Left lung (tissue), 10 donors: ENCODE results near the gene ZNHIT1. TPM values are rescaled to one million over a fixed set of nuclear protein-coding genes. Genes with fewer than 3 reads are reported as not detected.
A peak's percentile ranks its signal among the peaks of the same experiment; 100 is the strongest.

ENCODE experiments used
- ATAC-seq: fragments of 200-7000 bp; cut with Tn5 transposase; one replicate; pipeline ENCODE4 v1.9.1; 2020; ENCODE audit warnings: moderate library complexity
- DNase-seq, 4 donors: peaks; one replicate each; pipeline ENCODE4 v3.0.0-alpha.2; 2013 to 2020
- H3K27ac ChIP-seq, 2 donors: fragments of 200-600 bp; sonication (generic) in 1 of 2; one replicate each; pipeline versions ENCODE4 v1.5.0 to v1.8.0; 2020 to 2021
- H3K27me3 ChIP-seq, 2 donors: fragments of 200-600 bp; sonication (generic) in 1 of 2; one replicate each; pipeline versions ENCODE4 v1.5.0 to v1.8.0; 2020 to 2021
- H3K36me3 ChIP-seq, 2 donors: fragments of 200-600 bp; sonication (generic) in 1 of 2; one replicate each; pipeline versions ENCODE4 v1.5.0 to v1.8.0; 2020 to 2021
- H3K4me1 ChIP-seq, 2 donors: fragments of 200-600 bp; one replicate each; pipeline ENCODE4 v1.8.0; 2021
- H3K4me3 ChIP-seq, 2 donors: fragments of 200-600 bp; sonication (generic) in 1 of 2; one replicate each; pipeline versions ENCODE4 v1.5.0 to v1.8.0; 2020 to 2021; ENCODE audit warnings: mild to moderate bottlenecking in 1 of 2
- H3K9me3 ChIP-seq, 2 donors: fragments of 200-600 bp; sonication (generic) in 1 of 2; one replicate each; pipeline versions ENCODE4 v1.5.0 to v1.8.0; 2020 to 2021
- CTCF ChIP-seq, 2 donors: fragments of 200-600 bp; sonication (generic) in 1 of 2; IDR thresholded peaks; one replicate each; pipeline versions ENCODE4 v1.5.0 to v1.8.0; 2021; ENCODE audit warnings: antibody characterized with exemption in 2 of 2
- intact Hi-C, 2 donors: fragments of 100-400 bp; cut with DNase I; formaldehyde crosslinking; loops; one replicate each; pipeline versions ENCODE4 v1.11.2 to v1.14.2; 2022
- polyA plus RNA-seq, 6 donors: library from polyadenylated mRNA; unstranded; fragments of 120-200 nt; gene quantifications; one replicate each; pipeline ENCODE4 v1.2.1, GENCODE V29; 2013; ENCODE audit not compliant: insufficient read length in 6 of 6
- total RNA-seq, 2 donors: library from RNA; stranded (reverse); fragmentation: NEBNext Ultra II Directional; extraction: Animal tissue kit (Norgen Biotek cat#: 25700); gene quantifications; one replicate each; pipeline ENCODE4 v1.2.1, GENCODE V29; 2021
- donor health status: DM: no; HTN: yes; CAD: no.
- donor health status: DM: no; HTN: no; CAD: no.

The ZNHIT1 gene
- total and polyA plus RNA-seq, 8 donors, result 44.9 to 70.5 (median 56.3) TPM

- H3K36me3 ChIP-seq, result peaks cover 0 to 50% of the 10 kb centered on the region in 2 donors
- TF ChIP-seq CTCF (IDR thresholded peaks at IDR 0.05), result no peak
- no peaks in the 10 kb centered on the region for H3K27me3 ChIP-seq
- ATAC-seq (no peak), DNase-seq (no peak)
- intact Hi-C loops, result no loop called here
- peaks cover 8 to 83% of the 10 kb centered on the region in 2 donors for H3K4me1 ChIP-seq
- H3K27ac ChIP-seq, result no peak overlapping the region
- no peaks in the 10 kb centered on the region for H3K9me3 ChIP-seq
- H3K4me3 ChIP-seq, result no peak overlapping the region
These were observed 23.0 kb downstream of the ZNHIT1 start for GRCh38 chr7:101241015-101241363.

- H3K36me3 ChIP-seq, result peaks cover 0 to 43% of the 10 kb centered on the region in 2 donors
- peaks cover 8 to 89% of the 10 kb centered on the region in 2 donors for H3K4me1 ChIP-seq
- no peak overlapping the region for H3K4me3 ChIP-seq
- H3K27ac ChIP-seq, result no peak overlapping the region
- no peak for TF ChIP-seq CTCF (IDR thresholded peaks at IDR 0.05)
- H3K9me3 ChIP-seq, result no peaks in the 10 kb centered on the region
- no peaks in the 10 kb centered on the region for H3K27me3 ChIP-seq
- intact Hi-C loops, result no loop called here
- no peak for DNase-seq
- ATAC-seq, result no peak
These were observed 23.7 kb downstream of the ZNHIT1 start for GRCh38 chr7:101241443-101242349.

DNA sequence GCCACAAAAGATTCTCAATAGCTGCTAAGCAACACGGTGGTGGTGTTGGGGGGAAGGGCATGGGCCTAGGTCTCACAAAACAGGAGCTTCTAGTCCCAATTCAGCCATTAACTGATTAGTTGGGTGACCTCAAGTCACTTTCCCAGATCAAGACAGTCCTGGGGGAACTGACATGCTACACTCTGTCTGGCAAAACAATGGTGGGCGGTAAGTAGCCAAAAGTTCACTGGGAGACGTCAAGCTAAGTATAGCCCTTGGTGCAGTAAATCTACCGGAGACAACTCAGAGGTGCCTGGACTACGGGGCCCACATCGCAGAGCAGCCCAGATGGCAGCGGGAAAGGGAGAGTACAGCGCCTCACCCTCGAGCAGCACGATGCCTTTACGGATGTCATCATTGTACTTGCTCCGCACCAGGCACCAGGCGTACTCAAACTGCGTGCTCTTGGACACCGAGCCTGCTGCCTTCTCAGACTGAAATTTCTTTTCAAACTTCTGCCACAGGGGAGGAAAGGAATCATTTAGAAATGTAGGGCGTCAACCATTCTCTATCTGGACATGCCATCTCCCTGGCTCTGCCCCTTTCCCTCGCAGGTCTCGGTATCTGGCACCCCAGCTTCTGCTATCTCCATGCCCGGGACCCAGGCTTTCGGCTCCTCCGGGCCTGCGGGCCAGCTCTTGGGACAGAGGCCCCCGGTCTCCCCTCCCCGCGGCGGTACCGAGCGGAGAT, 25.8 kb downstream of the ZNHIT1 start:
- peaks cover 8 to 71% of the 10 kb centered on the region in 2 donors for H3K4me1 ChIP-seq
- peak overlapping the region; percentile 74 to 94 for H3K4me3 ChIP-seq
- peak overlapping the region; percentile 86 to 96 for H3K27ac ChIP-seq
- H3K36me3 ChIP-seq, result peaks cover 0 to 40% of the 10 kb centered on the region in 2 donors
- intact Hi-C loops, result no loop called here
- TF ChIP-seq CTCF (IDR thresholded peaks at IDR 0.05), result no peak
- DNase-seq, result no peak
- H3K27me3 ChIP-seq, result no peaks in the 10 kb centered on the region
- ATAC-seq, result no peak
- no peaks in the 10 kb centered on the region for H3K9me3 ChIP-seq

- intact Hi-C loops, result no loop called here
- peak; percentile 97 to 98 for TF ChIP-seq CTCF (IDR thresholded peaks at IDR 0.05)
These were observed 26.6 kb downstream of the ZNHIT1 start, which contains the start of gene FIS1 for GRCh38 chr7:101244375-101245146. FIS1 (minus strand) TSS chr7:101245081; CDS start chr7:101245004, 77 bp downstream.

More at GRCh38 chr7:101244375-101245146, 26.6 kb downstream of the ZNHIT1 start, which contains the start of gene FIS1:
- H3K9me3 ChIP-seq, result no peaks in the 10 kb centered on the region
- H3K4me1 ChIP-seq, result peaks cover 8 to 69% of the 10 kb centered on the region in 2 donors
- DNase-seq (peak; percentile 92 to 98 (median 94)), ATAC-seq (peak; percentile 99)
- peak within 1 kb of the TSS; percentile 74 to 94 for H3K4me3 ChIP-seq
- H3K27ac ChIP-seq, result peak within 1 kb of the TSS; percentile 86 to 96
- H3K36me3 ChIP-seq, result peaks cover 0 to 40% of the 10 kb centered on the region in 2 donors
- no peaks in the 10 kb centered on the region for H3K27me3 ChIP-seq
